Spleen (tissue), 11 donors: Measurements from ENCODE around the gene PTPRC. TPM values are rescaled to one million over a fixed set of nuclear protein-coding genes. Genes with fewer than 3 reads are reported as not detected.
A peak's percentile ranks its signal among the peaks of the same experiment; 100 is the strongest.

Experiments used
- DNase-seq: peaks from one replicate; pipeline ENCODE4 v3.0.0-alpha.2; 2020
- H3K27ac ChIP-seq, 8 donors: fragments of 200-600 bp; sonication (generic) in 7 of 8; 1 replicate in 4 of 8; 2 replicates in 4 of 8; pipeline versions ENCODE4 v1.5.0 to v1.8.0; 2016 to 2021; ENCODE audit warnings: inconsistent platforms in 4 of 8, mild to moderate bottlenecking in 4 of 8, moderate library complexity in 1 of 8
- H3K27me3 ChIP-seq, 7 donors: fragments of 200-600 bp; sonication (generic) in 6 of 7; replicated peaks in 1 of 7; 1 replicate in 4 of 7; 2 replicates in 3 of 7; pipeline versions ENCODE4 v1.5.0 to v1.8.0; 2016 to 2021; ENCODE audit warnings: inconsistent platforms in 3 of 7, mild to moderate bottlenecking in 1 of 7
- H3K36me3 ChIP-seq, 6 donors: fragments of 200-600 bp; sonication (generic) in 5 of 6; 1 replicate in 4 of 6; 2 replicates in 2 of 6; pipeline versions ENCODE4 v1.5.0 to v1.8.0; 2016 to 2021; ENCODE audit warnings: inconsistent platforms in 2 of 6
- H3K4me1 ChIP-seq, 6 donors: fragments of 200-600 bp; sonication (generic) in 5 of 6; 1 replicate in 3 of 6; 2 replicates in 3 of 6; pipeline versions ENCODE4 v1.5.0 to v1.8.0; 2016 to 2021; ENCODE audit warnings: inconsistent platforms in 3 of 6
- H3K4me3 ChIP-seq, 8 donors: fragments of 200-600 bp; sonication (generic) in 7 of 8; 1 replicate in 4 of 8; 2 replicates in 4 of 8; pipeline versions ENCODE4 v1.5.0 to v1.8.0; 2016 to 2021; ENCODE audit warnings: inconsistent platforms in 4 of 8, mild to moderate bottlenecking in 4 of 8, moderate library complexity in 2 of 8
- H3K9me3 ChIP-seq, 8 donors: fragments of 200-600 bp; sonication (generic) in 7 of 8; 1 replicate in 4 of 8; 2 replicates in 4 of 8; pipeline versions ENCODE4 v1.5.0 to v1.8.0; 2016 to 2021; ENCODE audit warnings: inconsistent platforms in 4 of 8
- POLR2A ChIP-seq, 3 donors: fragments of 450-650 bp; IDR thresholded peaks; one replicate each; pipeline ENCODE4 v1.5.1; 2017; ENCODE audit warnings: antibody characterized with exemption in 3 of 3, mild to moderate bottlenecking in 1 of 3
- POLR2AphosphoS5 ChIP-seq, 3 donors: sonication (generic); formaldehyde crosslinking; IDR thresholded peaks; one replicate each; pipeline ENCODE4 v1.5.1; 2017; ENCODE audit warnings: antibody characterized with exemption in 3 of 3
- WGBS, 5 donors: extraction: QIAGEN DNeasy Blood & Tissue Kit in 3 of 5; methylation state at CpG; one replicate each; pipeline versions ENCODE4 v1.1.5 to v1.1.7; 2013 to 2018; 5-methylcytosine and 5-hydroxymethylcytosine counted together
- intact Hi-C: fragments of 100-400 bp; cut with DNase I; formaldehyde crosslinking; loops from one replicate; pipeline ENCODE4 v1.15.0; 2023; ENCODE audit warnings: low total_unique reads
- polyA plus RNA-seq, 3 donors: library from polyadenylated mRNA; stranded (reverse); fragments of 200-250 nt; gene quantifications; one replicate each; pipeline ENCODE4 v1.2.1, GENCODE V29; 2013
- total RNA-seq, 7 donors: library from RNA; depleted of rRNA in 3 of 7; stranded (reverse); fragments of >200 nt in 3 of 7; fragmentation: NEBNext Ultra II Directional in 4 of 7; extraction: Animal tissue kit (Norgen Biotek cat#: 25700) in 4 of 7; gene quantifications; one replicate each; pipeline versions ENCODE4 v1.1.0 to v1.2.1, GENCODE V29; 2016 to 2021
- TF ChIP-seq, protein P1 (sequence below), 11 experiments: fragments of 200-600 bp in 7 of 11; fragments of 450-650 bp in 4 of 11; sonication (generic) in 4 of 11; IDR thresholded peaks in 8 of 11; conservative IDR thresholded peaks in 3 of 11; 1 replicate in 7 of 11; 2 replicates in 4 of 11; pipeline versions ENCODE4 v1.4.0 to v1.8.0; 2016 to 2021; ENCODE audit warnings: antibody characterized with exemption in 11 of 11, inconsistent platforms in 4 of 11, mild to moderate bottlenecking in 1 of 11
- donor health status: healthy with polysubstance abuse.
- donor health status: DM: no; HTN: no; CAD: no; lungs with moderate emphysema.
- donor health status: DM: no; HTN: no; CAD: no.
- donor health status: Bipolar disorder and iron deficiency.
- donor health status: healthy.
- donor health status: DM: no; HTN: no; CAD: no.
- donor health status: DM: yes; HTN: yes; CAD: no.

The PTPRC gene
- total and polyA plus RNA-seq, 10 donors = 79.2 to 716 (median 476) TPM

DNA sequence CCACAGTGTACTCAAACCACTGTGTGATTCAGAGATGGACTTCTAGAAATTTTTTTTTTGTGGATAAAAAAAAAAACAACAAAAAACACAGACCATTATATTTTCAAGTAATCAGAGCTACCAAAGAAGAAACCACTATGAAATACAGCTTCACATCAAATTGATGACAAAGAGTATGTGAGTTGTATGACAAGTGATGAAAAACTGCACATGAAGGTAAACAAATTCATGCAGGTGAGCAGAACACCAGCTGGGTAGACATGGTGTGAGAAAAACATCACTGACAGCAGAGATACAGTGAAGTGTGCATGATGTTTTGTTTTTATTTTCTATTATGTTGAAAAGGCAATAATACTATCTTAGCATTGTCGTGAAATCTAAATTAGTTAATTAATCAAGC lies 8.0 kb upstream of the PTPRC start:
- TF ChIP-seq, protein P1, sequence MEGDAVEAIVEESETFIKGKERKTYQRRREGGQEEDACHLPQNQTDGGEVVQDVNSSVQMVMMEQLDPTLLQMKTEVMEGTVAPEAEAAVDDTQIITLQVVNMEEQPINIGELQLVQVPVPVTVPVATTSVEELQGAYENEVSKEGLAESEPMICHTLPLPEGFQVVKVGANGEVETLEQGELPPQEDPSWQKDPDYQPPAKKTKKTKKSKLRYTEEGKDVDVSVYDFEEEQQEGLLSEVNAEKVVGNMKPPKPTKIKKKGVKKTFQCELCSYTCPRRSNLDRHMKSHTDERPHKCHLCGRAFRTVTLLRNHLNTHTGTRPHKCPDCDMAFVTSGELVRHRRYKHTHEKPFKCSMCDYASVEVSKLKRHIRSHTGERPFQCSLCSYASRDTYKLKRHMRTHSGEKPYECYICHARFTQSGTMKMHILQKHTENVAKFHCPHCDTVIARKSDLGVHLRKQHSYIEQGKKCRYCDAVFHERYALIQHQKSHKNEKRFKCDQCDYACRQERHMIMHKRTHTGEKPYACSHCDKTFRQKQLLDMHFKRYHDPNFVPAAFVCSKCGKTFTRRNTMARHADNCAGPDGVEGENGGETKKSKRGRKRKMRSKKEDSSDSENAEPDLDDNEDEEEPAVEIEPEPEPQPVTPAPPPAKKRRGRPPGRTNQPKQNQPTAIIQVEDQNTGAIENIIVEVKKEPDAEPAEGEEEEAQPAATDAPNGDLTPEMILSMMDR (IDR thresholded peaks at IDR 0.05 in 8 of 11, conservative IDR thresholded peaks at IDR 0.05 in 3 of 11) = no peak
- no peak for TF ChIP-seq POLR2A (IDR thresholded peaks at IDR 0.05)
- TF ChIP-seq POLR2AphosphoS5 (IDR thresholded peaks at IDR 0.05) = no peak
- DNase-seq = no peak
- H3K27ac ChIP-seq = peak overlapping the region in 3 of 8 donors; percentile 4 to 95 (median 11)
- 84 to 93% (median 92%) methylated on average over 1 of the region's 1 CpG for WGBS, 5 donors
- H3K4me3 ChIP-seq = no peak overlapping the region
- H3K27me3 ChIP-seq = no peaks in the 10 kb centered on the region
- H3K9me3 ChIP-seq = no peaks in the 10 kb centered on the region
- no peaks in the 10 kb centered on the region for H3K36me3 ChIP-seq
- H3K4me1 ChIP-seq = peaks cover 3 to 96% (median 32%) of the 10 kb centered on the region in 6 donors
- intact Hi-C loops = no loop called here

DNA sequence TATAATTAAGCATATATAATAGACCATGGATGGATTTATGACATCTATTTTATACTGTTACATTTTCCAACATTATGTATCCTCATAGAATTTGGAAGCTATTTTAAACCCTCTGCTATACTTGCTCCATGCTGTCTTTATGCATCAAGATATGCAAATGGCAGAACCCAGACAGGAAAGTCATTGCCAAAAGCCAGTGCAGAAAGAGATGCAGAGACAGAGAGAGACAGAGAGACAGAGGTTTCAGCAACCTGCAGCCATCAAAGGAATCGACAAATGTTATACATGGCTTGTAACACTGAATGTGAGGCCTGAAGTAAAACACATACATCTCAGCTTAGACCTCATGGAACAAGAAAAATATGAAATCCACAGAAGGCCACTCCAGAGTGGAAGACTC lies 7.5 kb upstream of the PTPRC start:
- Histone ChIP-seq H3K36me3 (no peaks in the 10 kb centered on the region), H3K27me3 (no peaks in the 10 kb centered on the region), H3K27ac (peak overlapping the region in 4 of 8 donors; percentile 1 to 95 (median 47)), H3K9me3 (no peaks in the 10 kb centered on the region), H3K4me1 (peaks cover 3 to 98% (median 36%) of the 10 kb centered on the region in 6 donors), H3K4me3 (no peak overlapping the region)
- TF ChIP-seq, protein P1 (IDR thresholded peaks at IDR 0.05 in 8 of 11, conservative IDR thresholded peaks at IDR 0.05 in 3 of 11) = no peak
- TF ChIP-seq POLR2A (IDR thresholded peaks at IDR 0.05) (no peak), POLR2AphosphoS5 (IDR thresholded peaks at IDR 0.05) (no peak)
- intact Hi-C loops = no loop called here
- no peak for DNase-seq
- WGBS, 5 donors = 74 to 91% (median 86%) methylated on average over 1 of the region's 1 CpG

DNA sequence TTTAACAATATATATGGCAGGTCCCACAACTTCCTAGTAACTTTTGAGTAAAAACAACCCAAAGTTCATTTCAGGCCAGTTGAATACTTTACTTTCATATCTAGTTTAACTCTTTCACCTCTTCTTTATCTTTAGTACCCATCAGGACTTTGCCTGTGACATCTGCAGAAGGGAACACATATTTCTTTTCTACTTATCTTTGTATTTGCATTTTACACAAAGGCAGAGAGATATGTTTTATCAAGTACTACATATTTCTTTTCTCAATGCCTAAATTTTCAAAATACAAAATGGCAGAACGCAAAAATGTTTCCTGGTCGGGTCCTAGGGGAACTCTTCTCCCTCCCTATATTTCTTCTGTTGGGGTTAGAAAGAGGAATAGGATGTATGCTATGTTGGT lies 6.8 kb upstream of the PTPRC start:
- intact Hi-C loops = no loop called here
- Histone ChIP-seq H3K27me3 (no peaks in the 10 kb centered on the region), H3K36me3 (no peaks in the 10 kb centered on the region), H3K4me1 (peaks cover 3 to 98% (median 42%) of the 10 kb centered on the region in 6 donors), H3K27ac (peak overlapping the region in 4 of 8 donors; percentile 1 to 95 (median 91)), H3K9me3 (no peaks in the 10 kb centered on the region), H3K4me3 (no peak overlapping the region)
- TF ChIP-seq, protein P1 (IDR thresholded peaks at IDR 0.05 in 8 of 11, conservative IDR thresholded peaks at IDR 0.05 in 3 of 11) = no peak
- TF ChIP-seq POLR2A (IDR thresholded peaks at IDR 0.05) (no peak), POLR2AphosphoS5 (IDR thresholded peaks at IDR 0.05) (no peak)
- DNase-seq = no peak
- 85 to 95% (median 93%) methylated on average over 2 of the region's 2 CpGs for WGBS, 5 donors

DNA sequence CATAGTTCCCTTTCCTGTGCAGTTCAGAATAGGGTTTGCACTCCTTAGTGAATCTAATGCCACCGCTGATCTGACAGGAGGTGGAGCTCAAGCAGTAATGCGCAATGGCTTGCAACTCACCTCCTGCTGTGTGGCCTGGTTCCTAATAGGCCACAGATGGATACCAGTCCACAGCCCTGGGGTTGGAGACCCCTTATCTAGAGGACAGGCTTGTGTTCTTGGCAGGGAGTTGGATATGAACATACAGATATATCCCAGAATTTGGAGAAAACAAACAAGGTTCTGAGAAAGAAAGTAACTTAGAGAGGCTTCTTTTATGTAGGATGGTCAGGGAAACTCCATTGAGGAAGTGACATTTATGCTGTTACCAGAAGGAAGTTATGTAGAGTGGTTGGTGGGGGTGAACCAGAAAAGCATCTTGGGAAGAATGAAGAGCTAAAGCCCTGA lies 5.1 kb upstream of the PTPRC start:
- WGBS, 5 donors = 51 to 78% (median 67%) methylated on average over 2 of the region's 2 CpGs
- Histone ChIP-seq H3K9me3 (no peaks in the 10 kb centered on the region), H3K27me3 (no peaks in the 10 kb centered on the region), H3K27ac (peak overlapping the region; percentile 38 to 92 (median 79)), H3K4me3 (peak overlapping the region in 1 of 8 donors; percentile 42), H3K4me1 (peaks cover 3 to 98% (median 56%) of the 10 kb centered on the region in 6 donors), H3K36me3 (no peaks in the 10 kb centered on the region)
- intact Hi-C loops = no loop called here
- peak; percentile 73 for DNase-seq
- TF ChIP-seq POLR2AphosphoS5 (IDR thresholded peaks at IDR 0.05) (peak in 1 of 3 donors; percentile 21), POLR2A (IDR thresholded peaks at IDR 0.05) (no peak)
